NCI-H82 treated with DMSO at 0.1 percent for 48 hours (cell line): ENCODE data around the gene TUBG1.

Source experiments
- DNase-seq: peaks from one replicate; lab custom pipeline; 2025; ENCODE audit not compliant: unreplicated experiment; lab: John Stamatoyannopoulos, UW

The TUBG1 gene

GRCh38 chr17:42609182-42609813 lies at the start of gene TUBG1, which contains the start of gene RETREG3:
Gene TUBG1, plus strand, starts transcription at chr17:42609683. Its CDS starts 55 bp downstream, at chr17:42609738.
Gene RETREG3, minus strand, starts transcription at chr17:42609374. Its CDS starts 50 bp downstream, at chr17:42609324.
- peak; percentile 98 for DNase-seq

GRCh38 chr17:42560246-42560645 lies 49.2 kb upstream of the TUBG1 start:
- no peak for DNase-seq

- DNase-seq, result peak; percentile 91
These were observed 47.5 kb upstream of the TUBG1 start, which contains the start of gene COASY for GRCh38 chr17:42561897-42562387. Gene COASY, plus strand, starts transcription at chr17:42562148. Its CDS starts 475 bp downstream, at chr17:42562623.

GRCh38 chr17:42562388-42563142 lies 46.9 kb upstream of the TUBG1 start:
- DNase-seq, result no peak

GRCh38 chr17:42563143-42563509 lies 46.4 kb upstream of the TUBG1 start:
- DNase-seq, result no peak

GRCh38 chr17:42563543-42563942 lies 45.9 kb upstream of the TUBG1 start:
- DNase-seq, result no peak

- DNase-seq, result no peak
These were observed 45.5 kb upstream of the TUBG1 start for GRCh38 chr17:42563950-42564349.

- no peak for DNase-seq
These were observed 44.5 kb upstream of the TUBG1 start for GRCh38 chr17:42564815-42565522.

DNA sequence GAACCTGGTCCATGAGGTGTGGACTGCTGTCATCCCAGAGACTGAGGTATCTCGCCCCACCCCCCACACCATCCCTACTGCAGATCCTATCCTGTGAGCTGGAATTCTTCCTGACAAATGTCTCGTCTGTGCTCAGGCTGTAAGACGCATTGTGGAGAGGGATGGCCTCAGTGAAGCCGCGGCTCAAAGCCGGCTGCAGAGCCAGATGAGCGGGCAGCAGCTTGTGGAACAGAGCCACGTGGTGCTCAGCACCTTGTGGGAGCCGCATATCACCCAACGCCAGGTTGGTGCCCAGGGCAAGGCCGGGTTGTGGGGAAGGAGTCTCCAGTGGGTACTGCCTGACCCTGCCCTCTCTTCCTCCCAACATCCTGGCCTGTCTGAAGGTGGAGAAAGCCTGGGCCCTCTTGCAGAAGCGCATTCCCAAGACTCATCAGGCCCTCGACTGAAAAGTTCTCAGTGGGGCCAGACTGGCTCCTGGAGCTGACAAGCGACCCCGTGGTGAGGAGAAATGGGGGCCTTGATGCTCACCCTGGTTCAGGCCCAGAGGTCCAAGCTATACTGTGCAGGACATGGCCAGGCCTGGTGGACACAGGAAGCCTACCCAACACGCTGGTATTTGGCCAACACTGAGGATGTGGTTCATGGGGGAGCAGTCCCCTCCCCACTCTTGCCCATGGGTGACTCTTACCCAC lies 43.8 kb upstream of the TUBG1 start:
- DNase-seq, result no peak

DNA sequence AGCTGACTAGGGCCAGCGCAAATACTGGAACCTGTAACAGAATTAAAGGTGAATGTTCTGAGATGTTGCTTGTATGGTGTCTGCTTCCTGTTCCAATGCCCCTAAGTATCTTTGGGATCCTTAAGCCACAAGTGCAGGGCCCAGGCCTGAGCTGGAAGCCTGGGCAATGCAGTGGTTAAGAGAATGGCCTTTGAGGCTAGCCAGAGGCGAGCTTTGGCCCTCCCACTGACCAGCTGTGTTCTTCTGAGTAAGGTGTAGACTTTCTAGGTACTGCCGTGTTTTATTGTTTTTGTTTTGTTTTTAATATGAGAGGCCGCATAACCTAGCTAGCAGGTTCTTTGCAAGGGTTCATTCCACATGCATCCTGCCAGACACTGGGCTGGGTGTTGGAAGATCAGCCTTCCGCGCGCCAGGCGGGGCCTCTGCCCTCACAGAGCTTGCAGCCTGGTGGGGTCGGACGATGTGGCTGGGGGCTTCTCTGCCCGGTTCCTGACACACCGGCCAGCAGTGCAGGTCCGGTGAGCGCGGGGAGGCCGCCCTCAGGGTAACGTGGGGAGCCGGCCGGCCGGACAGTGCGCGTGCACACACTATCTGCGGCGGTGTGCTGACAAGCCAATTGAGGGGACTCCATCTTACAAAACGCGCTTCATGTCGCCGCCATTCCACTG lies 43.1 kb upstream of the TUBG1 start:
- no peak for DNase-seq

GRCh38 chr17:42566883-42567573 lies 42.5 kb upstream of the TUBG1 start, which contains the start of gene MLX:
Gene MLX, plus strand, starts transcription at chr17:42567100. Its CDS starts 25 bp downstream, at chr17:42567125.
- peak; percentile 80 for DNase-seq

DNA sequence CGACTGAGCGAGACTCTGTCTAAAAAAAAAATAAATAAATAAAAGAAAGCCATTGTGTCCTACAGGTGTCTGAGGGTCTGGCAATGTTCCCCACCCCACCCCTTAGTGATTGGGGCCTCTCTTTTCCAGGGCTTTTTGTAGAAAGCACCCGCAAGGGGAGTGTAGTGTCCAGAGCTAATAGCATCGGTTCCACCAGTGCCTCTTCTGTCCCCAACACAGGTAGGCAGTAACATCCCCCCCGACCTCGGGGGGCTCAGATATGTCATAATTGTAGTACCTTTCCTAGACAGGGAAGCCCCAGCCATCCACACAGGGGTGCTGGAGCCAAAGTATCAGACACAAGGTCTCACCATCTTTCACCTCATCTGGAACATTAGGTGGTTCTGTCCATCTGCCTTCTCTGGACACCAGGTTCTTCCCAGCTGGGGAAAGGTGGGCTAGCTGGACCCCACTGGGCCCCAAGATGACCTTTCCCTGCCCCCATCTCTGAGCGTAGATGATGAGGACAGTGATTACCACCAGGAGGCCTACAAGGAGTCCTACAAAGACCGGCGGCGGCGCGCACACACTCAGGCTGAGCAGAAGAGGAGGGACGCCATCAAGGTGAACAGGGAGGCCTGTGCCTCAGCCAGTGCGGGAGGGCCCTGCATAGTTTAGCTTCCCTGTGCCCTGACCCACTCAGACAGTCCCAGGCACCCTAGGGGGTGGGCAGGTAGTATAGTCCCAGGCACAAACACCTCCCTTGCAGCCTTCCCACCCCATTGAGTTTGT lies 41.0 kb upstream of the TUBG1 start:
- DNase-seq, result no peak

- no peak for DNase-seq
These were observed 37.9 kb upstream of the TUBG1 start for GRCh38 chr17:42571435-42572225.

- DNase-seq, result no peak
These were observed 36.4 kb upstream of the TUBG1 start for GRCh38 chr17:42573095-42573494.

DNA sequence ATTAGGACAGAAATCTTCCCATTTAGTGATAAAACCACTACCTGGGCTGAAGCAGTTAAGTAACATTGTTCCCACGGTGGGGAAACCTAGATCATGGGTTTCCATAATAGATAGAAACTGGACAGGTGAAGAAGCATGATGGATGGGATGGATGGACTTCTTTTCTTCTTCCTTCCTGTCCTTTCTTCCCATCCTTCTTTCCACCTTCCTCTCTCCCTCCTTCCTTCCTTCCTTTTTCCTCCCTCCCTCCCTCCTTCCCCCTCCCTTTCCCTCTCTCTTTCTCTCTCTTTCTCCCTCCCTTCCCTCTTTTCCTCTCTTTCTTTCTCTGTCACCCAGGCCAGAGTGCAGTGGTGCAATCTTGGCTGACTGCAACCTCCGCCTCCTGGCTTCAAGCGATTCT lies 35.0 kb upstream of the TUBG1 start:
- no peak for DNase-seq

GRCh38 chr17:42577140-42577531 lies 32.3 kb upstream of the TUBG1 start:
- no peak for DNase-seq

GRCh38 chr17:42577532-42578281 lies 31.8 kb upstream of the TUBG1 start, which contains the start of gene PSMC3IP:
Gene PSMC3IP, minus strand, starts transcription at chr17:42577729. Its CDS starts 43 bp downstream, at chr17:42577686.
- peak; percentile 83 for DNase-seq
